ENCODE data around the gene PPHLN1.

DNA sequence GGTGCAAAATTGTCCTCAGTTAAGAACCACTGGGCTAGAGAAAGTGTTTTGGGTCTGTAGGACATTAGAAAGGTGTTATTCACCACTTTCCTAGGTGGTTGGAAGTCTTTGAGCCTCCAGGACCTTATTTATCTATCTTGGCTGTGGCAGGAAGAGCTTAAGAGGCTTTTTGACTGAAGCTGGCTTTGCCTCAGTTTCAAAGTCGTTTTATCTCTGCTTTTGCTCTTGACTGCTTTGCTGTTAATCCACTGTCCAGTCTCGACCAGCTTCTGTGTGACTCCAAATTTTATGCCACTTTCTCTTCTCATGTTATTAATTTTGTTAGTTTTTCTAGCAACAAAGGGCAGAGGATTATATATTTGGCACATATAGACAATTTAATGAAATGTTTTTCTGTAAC, 60.3 kb downstream of the PPHLN1 start:
- TF ChIP-seq POLR2A (IDR thresholded peaks at IDR 0.05) = no peak
- TF ChIP-seq, protein P1, sequence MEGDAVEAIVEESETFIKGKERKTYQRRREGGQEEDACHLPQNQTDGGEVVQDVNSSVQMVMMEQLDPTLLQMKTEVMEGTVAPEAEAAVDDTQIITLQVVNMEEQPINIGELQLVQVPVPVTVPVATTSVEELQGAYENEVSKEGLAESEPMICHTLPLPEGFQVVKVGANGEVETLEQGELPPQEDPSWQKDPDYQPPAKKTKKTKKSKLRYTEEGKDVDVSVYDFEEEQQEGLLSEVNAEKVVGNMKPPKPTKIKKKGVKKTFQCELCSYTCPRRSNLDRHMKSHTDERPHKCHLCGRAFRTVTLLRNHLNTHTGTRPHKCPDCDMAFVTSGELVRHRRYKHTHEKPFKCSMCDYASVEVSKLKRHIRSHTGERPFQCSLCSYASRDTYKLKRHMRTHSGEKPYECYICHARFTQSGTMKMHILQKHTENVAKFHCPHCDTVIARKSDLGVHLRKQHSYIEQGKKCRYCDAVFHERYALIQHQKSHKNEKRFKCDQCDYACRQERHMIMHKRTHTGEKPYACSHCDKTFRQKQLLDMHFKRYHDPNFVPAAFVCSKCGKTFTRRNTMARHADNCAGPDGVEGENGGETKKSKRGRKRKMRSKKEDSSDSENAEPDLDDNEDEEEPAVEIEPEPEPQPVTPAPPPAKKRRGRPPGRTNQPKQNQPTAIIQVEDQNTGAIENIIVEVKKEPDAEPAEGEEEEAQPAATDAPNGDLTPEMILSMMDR (IDR thresholded peaks at IDR 0.05) = no peak
